Transverse colon (tissue), 4 donors: ENCODE results near the gene PAK1. TPM values are rescaled to one million over a fixed set of nuclear protein-coding genes. Genes with fewer than 3 reads are reported as not detected.

Source experiments
- DNase-seq: peaks from one replicate; pipeline ENCODE4 v3.0.0-alpha.2; 2019
- H3K27ac ChIP-seq, 4 donors: fragments of 200-600 bp; sonication (generic); 2 replicates each; pipeline ENCODE4 v1.5.1; 2016 to 2018; ENCODE audit warnings: inconsistent platforms in 4 of 4
- H3K27me3 ChIP-seq: fragments of 200-600 bp; sonication (generic); 2 replicates; pipeline ENCODE4 v1.5.1; 2017; ENCODE audit warnings: inconsistent platforms
- H3K36me3 ChIP-seq, 4 donors: fragments of 200-600 bp; sonication (generic); 2 replicates each; pipeline ENCODE4 v1.5.1; 2017 to 2019; ENCODE audit warnings: inconsistent platforms in 4 of 4
- H3K4me1 ChIP-seq, 4 donors: fragments of 200-600 bp; sonication (generic); 2 replicates each; pipeline ENCODE4 v1.5.1; 2017 to 2020; ENCODE audit warnings: inconsistent platforms in 4 of 4
- H3K4me3 ChIP-seq, 4 donors: fragments of 200-600 bp; sonication (generic); 1 replicate in 1 of 4; 2 replicates in 3 of 4; pipeline versions ENCODE4 v1.5.1 to v1.6.1; 2017 to 2019; ENCODE audit warnings: inconsistent platforms in 4 of 4
- H3K9me3 ChIP-seq, 2 donors: fragments of 200-600 bp; sonication (generic); 2 replicates each; pipeline ENCODE4 v1.5.1; 2017 to 2019; ENCODE audit warnings: inconsistent platforms in 2 of 2
- CTCF ChIP-seq, 5 experiments: fragments of 200-600 bp in 3 of 5; fragments of 450-650 bp in 2 of 5; sonication (generic) in 3 of 5; IDR thresholded peaks; 1 replicate in 2 of 5; 2 replicates in 3 of 5; pipeline ENCODE4 v1.5.1; 2016 to 2017; ENCODE audit warnings: antibody characterized with exemption in 5 of 5, inconsistent platforms in 3 of 5, mild to moderate bottlenecking in 2 of 5, moderate library complexity in 1 of 5
- EP300 ChIP-seq: sonication (generic); formaldehyde crosslinking; IDR thresholded peaks from one replicate; pipeline ENCODE4 v1.6.1; 2017; ENCODE audit warnings: antibody characterized with exemption, low read depth
- POLR2A ChIP-seq: fragments of 450-650 bp; IDR thresholded peaks from one replicate; pipeline ENCODE4 v1.6.1; 2016; ENCODE audit warnings: antibody characterized with exemption, mild to moderate bottlenecking, moderate library complexity
- POLR2AphosphoS5 ChIP-seq, 3 donors: sonication (generic); formaldehyde crosslinking; IDR thresholded peaks; one replicate each; pipeline ENCODE4 v1.6.1; 2016; ENCODE audit warnings: antibody characterized with exemption in 3 of 3
- WGBS, 2 donors: methylation state at CpG; one replicate each; pipeline ENCODE4 v1.1.5; 2018; ENCODE audit warnings: low coverage in 1 of 2; 5-methylcytosine and 5-hydroxymethylcytosine counted together
- in situ Hi-C, 4 donors: fragments of 200-750 bp; cut with MboI; loops; one replicate each; pipeline versions ENCODE4 v1.15.0 to v1.15.1; 2017; ENCODE audit warnings: low sequenced_read_pairs in 3 of 4, low pct_ligation_motif_present in 1 of 4, low pct_unique_long_range_greater_than_20kb in 1 of 4
- intact Hi-C: fragments of 100-400 bp; cut with DNase I; formaldehyde crosslinking; loops from one replicate; pipeline ENCODE4 v1.15.1; 2023; ENCODE audit warnings: low total_unique reads
- total RNA-seq, 4 donors: library from RNA; depleted of rRNA; stranded (reverse); fragments of >200 nt; gene quantifications; one replicate each; pipeline ENCODE4 v1.1.0, GENCODE V29; 2016

The PAK1 gene
- total RNA-seq, 4 donors from 2014 or later, result 104 to 222 (median 128) TPM

- Histone ChIP-seq H3K27me3 (no peaks in the 10 kb centered on the region), H3K4me3 (no peak overlapping the region), H3K27ac (no peak overlapping the region), H3K4me1 (no peaks in the 10 kb centered on the region), H3K36me3 (peaks cover 0 to 32% (median 2%) of the 10 kb centered on the region in 4 donors), H3K9me3 (no peaks in the 10 kb centered on the region)
- in situ Hi-C loops, result no loop called here
- TF ChIP-seq POLR2AphosphoS5 (IDR thresholded peaks at IDR 0.05) (no peak), EP300 (no peak), CTCF (IDR thresholded peaks at IDR 0.05) (no peak), POLR2A (no peak)
- DNase-seq, result no peak
- intact Hi-C loops, result no loop called here
Observed at GRCh38 chr11:77324508-77324907, 149.4 kb downstream of the PAK1 start.

GRCh38 chr11:77322926-77323590, 150.8 kb downstream of the PAK1 start:
- H3K4me3 ChIP-seq, result no peak overlapping the region
- no peak for DNase-seq
- H3K9me3 ChIP-seq, result no peaks in the 10 kb centered on the region
- TF ChIP-seq POLR2A, result no peak
- no peak for TF ChIP-seq CTCF (IDR thresholded peaks at IDR 0.05)
- no peak for TF ChIP-seq POLR2AphosphoS5 (IDR thresholded peaks at IDR 0.05)
- TF ChIP-seq EP300, result no peak
- no peaks in the 10 kb centered on the region for H3K27me3 ChIP-seq
- H3K36me3 ChIP-seq, result peaks cover 0 to 32% (median 2%) of the 10 kb centered on the region in 4 donors
- in situ Hi-C loops (no loop called here), intact Hi-C loops (no loop called here)
- no peak overlapping the region for H3K27ac ChIP-seq
- WGBS, 2 donors, result 60 to 65% methylated on average over 2 of the region's 2 CpGs
- H3K4me1 ChIP-seq, result no peaks in the 10 kb centered on the region

- H3K36me3 ChIP-seq, result peaks cover 0 to 32% (median 2%) of the 10 kb centered on the region in 4 donors
- H3K9me3 ChIP-seq, result no peaks in the 10 kb centered on the region
- no peaks in the 10 kb centered on the region for H3K27me3 ChIP-seq
- no peak overlapping the region for H3K27ac ChIP-seq
- in situ Hi-C loops (no loop called here), intact Hi-C loops (no loop called here)
- H3K4me1 ChIP-seq, result no peaks in the 10 kb centered on the region
- no peak overlapping the region for H3K4me3 ChIP-seq
- WGBS, 2 donors, result 92% methylated on average over 2 of the region's 2 CpGs; no CpG with 5 or more reads in 1 of the 2 donors
- no peak for DNase-seq
- TF ChIP-seq POLR2A (no peak), POLR2AphosphoS5 (IDR thresholded peaks at IDR 0.05) (peak in 2 of 3 donors; percentile 33 to 35)
Observed at GRCh38 chr11:77322506-77322905, 151.4 kb downstream of the PAK1 start.

- WGBS, 2 donors, result 88 to 95% methylated on average over 1 of the region's 1 CpG
Observed at GRCh38 chr11:77320351-77320750, 153.5 kb downstream of the PAK1 start.

More at GRCh38 chr11:77320351-77320750, 153.5 kb downstream of the PAK1 start:
- H3K9me3 ChIP-seq, result no peaks in the 10 kb centered on the region
- TF ChIP-seq POLR2A (no peak), POLR2AphosphoS5 (IDR thresholded peaks at IDR 0.05) (no peak), CTCF (IDR thresholded peaks at IDR 0.05) (no peak), EP300 (no peak)
- intact Hi-C loops, result no loop called here
- no peaks in the 10 kb centered on the region for H3K27me3 ChIP-seq
- in situ Hi-C loops, result no loop called here
- H3K4me3 ChIP-seq, result no peak overlapping the region
- DNase-seq, result no peak
- no peak overlapping the region for H3K27ac ChIP-seq
- H3K36me3 ChIP-seq, result peaks cover 0 to 31% (median 2%) of the 10 kb centered on the region in 4 donors
- no peaks in the 10 kb centered on the region for H3K4me1 ChIP-seq
